GM23338 (cell line): Measurements from ENCODE around the gene PDE2A. TPM values are rescaled to one million over a fixed set of nuclear protein-coding genes. Genes with fewer than 3 reads are reported as not detected.

Source experiments
- ATAC-seq: fragments of 200-7000 bp; cut with Tn5 transposase; 3 replicates; pipeline ENCODE4 v1.9.1; 2020
- DNase-seq: peaks from one replicate; pipeline ENCODE4 v3.0.0-alpha.2; 2015; ENCODE audit warnings: low spot score
- H2AFZ ChIP-seq: fragments of 200-600 bp; sonication (generic); 2 replicates; pipeline ENCODE4 v1.8.0; 2016; ENCODE audit warnings: antibody characterized with exemption, mild to moderate bottlenecking, moderate library complexity
- H3F3A ChIP-seq: fragments of 200-600 bp; sonication (generic); replicated peaks from 2 replicates; pipeline ENCODE4 v1.8.0; 2017; ENCODE audit warnings: antibody characterized with exemption, mixed run types, low read depth
- H3K27ac ChIP-seq: fragments of 200-600 bp; sonication (generic); 2 replicates; pipeline ENCODE4 v1.6.1; 2016; ENCODE audit warnings: low read depth
- H3K27me3 ChIP-seq: fragments of 200-600 bp; sonication (generic); 2 replicates; pipeline ENCODE4 v1.8.0; 2016; ENCODE audit warnings: mild to moderate bottlenecking, mixed run types, moderate library complexity; ENCODE audit not compliant: insufficient read depth
- H3K36me3 ChIP-seq: fragments of 200-600 bp; sonication (generic); 2 replicates; pipeline ENCODE4 v1.8.0; 2016; ENCODE audit warnings: mild to moderate bottlenecking; ENCODE audit not compliant: insufficient read depth
- H3K4me1 ChIP-seq: fragments of 200-600 bp; sonication (generic); 2 replicates; pipeline ENCODE4 v1.8.0; 2016; ENCODE audit warnings: mild to moderate bottlenecking, moderate library complexity; ENCODE audit not compliant: insufficient read depth
- H3K4me2 ChIP-seq: fragments of 200-600 bp; sonication (generic); 2 replicates; pipeline ENCODE4 v1.7.1; 2017; ENCODE audit warnings: mixed run types
- H3K4me3 ChIP-seq: fragments of 200-600 bp; sonication (generic); 2 replicates; pipeline ENCODE4 v1.6.1; 2016; ENCODE audit warnings: mixed run types
- H3K79me2 ChIP-seq: fragments of 200-600 bp; sonication (generic); replicated peaks from 2 replicates; pipeline ENCODE4 v1.8.0; 2017; ENCODE audit warnings: mild to moderate bottlenecking; ENCODE audit not compliant: insufficient read depth
- H3K9me2 ChIP-seq: fragments of 200-600 bp; sonication (generic); 2 replicates; pipeline ENCODE4 v1.8.0; 2017; ENCODE audit not compliant: insufficient read depth
- H4K20me1 ChIP-seq: fragments of 200-600 bp; sonication (generic); replicated peaks from 2 replicates; pipeline ENCODE4 v1.8.0; 2017; ENCODE audit warnings: mild to moderate bottlenecking; ENCODE audit not compliant: insufficient read depth
- H3K27ac Mint-ChIP-seq: 2 replicates; pipeline ENCODE4 v1.8.0; 2020; ENCODE audit warnings: inconsistent platforms, mild to moderate bottlenecking, moderate library complexity, mixed read lengths
- H3K27me3 Mint-ChIP-seq: 3 replicates; pipeline ENCODE4 v1.8.0; 2022; ENCODE audit warnings: low read depth, mild to moderate bottlenecking, moderate library complexity, mixed read lengths, inconsistent platforms; ENCODE audit not compliant: insufficient read depth, poor library complexity
- H3K36me3 Mint-ChIP-seq: 3 replicates; pipeline ENCODE4 v1.8.0; 2021; ENCODE audit warnings: low read depth, mild to moderate bottlenecking, inconsistent platforms, moderate library complexity, mixed read lengths
- H3K4me1 Mint-ChIP-seq: 3 replicates; pipeline ENCODE4 v1.8.0; 2020; ENCODE audit warnings: mild to moderate bottlenecking, inconsistent platforms, mixed read lengths
- H3K4me3 Mint-ChIP-seq: 3 replicates; pipeline ENCODE4 v1.8.0; 2021; ENCODE audit warnings: moderate library complexity, mild to moderate bottlenecking, inconsistent platforms, mixed read lengths
- H3K9me3 Mint-ChIP-seq: 3 replicates; pipeline ENCODE4 v1.8.0; 2020; ENCODE audit warnings: moderate library complexity, mild to moderate bottlenecking, inconsistent platforms, mixed read lengths
- CREB1 ChIP-seq: fragments of 250-450 bp; sonication (Bioruptor Pico); IDR thresholded peaks from 2 replicates; pipeline ENCODE4 v1.5.0; 2020; ENCODE audit warnings: low read depth, mild to moderate bottlenecking, moderate library complexity
- EZH2 ChIP-seq: fragments of 200-600 bp; sonication (generic); IDR thresholded peaks from one replicate; pipeline ENCODE4 v1.8.0; 2017; ENCODE audit warnings: antibody characterized with exemption, mild to moderate bottlenecking, low read depth; ENCODE audit not compliant: unreplicated experiment
- EZH2phosphoT487 ChIP-seq: fragments of 200-600 bp; sonication (generic); IDR thresholded peaks from one replicate; pipeline ENCODE4 v1.8.1; 2018; ENCODE audit warnings: antibody characterized with exemption; ENCODE audit not compliant: unreplicated experiment
- NANOG ChIP-seq: IDR thresholded peaks from 2 replicates; pipeline ENCODE4 v1.6.1; 2016; ENCODE audit warnings: antibody characterized with exemption, borderline replicate concordance
- STAT1 ChIP-seq: IDR thresholded peaks from one replicate; pipeline ENCODE4 v1.6.1; 2016; ENCODE audit warnings: antibody characterized with exemption; ENCODE audit not compliant: unreplicated experiment
- polyA plus RNA-seq: library from polyadenylated mRNA; unstranded; fragments of >200 nt; fragmentation: Nextera tagmentation; extraction: Ambion mirVana; gene quantifications from 2 replicates; pipeline ENCODE4 v1.2.1, GENCODE V29; 2016
- total RNA-seq: library from RNA; depleted of rRNA; stranded (reverse); fragments of >200 nt; shearing (Covaris generic); gene quantifications from 2 replicates; pipeline ENCODE4 v1.2.3, GENCODE V29; 2014
- TF ChIP-seq, protein P1 (sequence below): IDR thresholded peaks from one replicate; pipeline ENCODE4 v1.6.1; 2018; ENCODE audit warnings: antibody characterized with exemption; ENCODE audit not compliant: unreplicated experiment
- TF ChIP-seq, protein P2 (sequence below): fragments of 250-450 bp; sonication (Bioruptor Pico); IDR thresholded peaks from 2 replicates; pipeline ENCODE4 v1.5.0; 2020; ENCODE audit warnings: mild to moderate bottlenecking, moderate library complexity

Gene PDE2A
- total and polyA plus RNA-seq, 2 experiments from 2014 or later: 4.3 to 16.2 TPM

DNA sequence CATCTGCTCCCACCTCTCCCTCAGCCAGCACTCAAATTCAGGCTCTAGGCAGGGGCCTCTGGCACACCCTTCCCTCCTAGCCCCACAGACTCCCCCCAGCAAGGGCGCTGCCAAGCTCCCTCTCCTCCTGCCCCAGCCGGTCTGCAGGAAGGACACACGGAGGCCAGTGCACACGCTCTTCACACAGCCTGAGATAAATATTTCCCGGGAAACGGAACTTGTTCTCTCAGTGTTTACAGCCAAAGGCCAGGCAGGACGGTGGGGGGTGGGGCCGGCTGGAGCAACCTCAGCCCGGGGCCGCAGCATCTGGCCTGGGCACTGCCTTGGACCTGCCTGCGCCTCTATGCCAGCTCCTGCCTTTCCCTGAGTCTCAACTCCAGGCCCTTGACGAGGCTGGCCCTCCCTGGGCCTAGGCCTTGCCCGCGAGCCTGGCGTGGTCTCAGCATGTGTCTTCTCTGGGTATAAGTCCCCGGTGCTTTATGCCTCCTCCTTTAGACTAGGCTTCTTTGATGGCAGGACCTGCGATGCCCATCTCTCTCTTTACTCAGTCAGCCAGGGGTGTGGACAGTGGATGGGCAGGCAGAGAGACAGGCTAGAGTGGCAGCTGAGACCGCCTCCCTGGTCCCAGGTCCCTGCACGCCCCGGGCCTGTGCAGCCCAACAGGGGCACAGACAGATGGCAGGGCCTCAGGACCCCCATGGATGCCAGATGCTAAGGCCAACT is 48.4 kb downstream of the PDE2A start:
- peaks cover 17% of the 10 kb centered on the region for H3K27me3 Mint-ChIP-seq
- no peak overlapping the region for H3K4me2 ChIP-seq
- H3K79me2 ChIP-seq: no peaks in the 10 kb centered on the region
- H3K36me3 ChIP-seq: no peaks in the 10 kb centered on the region
- H4K20me1 ChIP-seq: no peaks in the 10 kb centered on the region
- no peaks in the 10 kb centered on the region for H3K36me3 Mint-ChIP-seq
- ATAC-seq (peak; percentile 68), DNase-seq (peak; percentile 38)
- H2AFZ ChIP-seq: 0 out of 2 replicates have a peak overlapping the region, but pooled peaks have one; percentile 38
- no peak overlapping the region for H3K27ac ChIP-seq
- no peaks in the 10 kb centered on the region for H3F3A ChIP-seq
- no peaks in the 10 kb centered on the region for H3K9me3 Mint-ChIP-seq
- H3K4me1 Mint-ChIP-seq: peaks cover 7% of the 10 kb centered on the region
- no peaks in the 10 kb centered on the region for H3K4me1 ChIP-seq
- H3K4me3 ChIP-seq: no peak overlapping the region
- TF ChIP-seq NANOG (no peak), CREB1 (CRISPR knock-in tag) (no peak), STAT1 (no peak), EZH2phosphoT487 (no peak)
- TF ChIP-seq, protein P1, sequence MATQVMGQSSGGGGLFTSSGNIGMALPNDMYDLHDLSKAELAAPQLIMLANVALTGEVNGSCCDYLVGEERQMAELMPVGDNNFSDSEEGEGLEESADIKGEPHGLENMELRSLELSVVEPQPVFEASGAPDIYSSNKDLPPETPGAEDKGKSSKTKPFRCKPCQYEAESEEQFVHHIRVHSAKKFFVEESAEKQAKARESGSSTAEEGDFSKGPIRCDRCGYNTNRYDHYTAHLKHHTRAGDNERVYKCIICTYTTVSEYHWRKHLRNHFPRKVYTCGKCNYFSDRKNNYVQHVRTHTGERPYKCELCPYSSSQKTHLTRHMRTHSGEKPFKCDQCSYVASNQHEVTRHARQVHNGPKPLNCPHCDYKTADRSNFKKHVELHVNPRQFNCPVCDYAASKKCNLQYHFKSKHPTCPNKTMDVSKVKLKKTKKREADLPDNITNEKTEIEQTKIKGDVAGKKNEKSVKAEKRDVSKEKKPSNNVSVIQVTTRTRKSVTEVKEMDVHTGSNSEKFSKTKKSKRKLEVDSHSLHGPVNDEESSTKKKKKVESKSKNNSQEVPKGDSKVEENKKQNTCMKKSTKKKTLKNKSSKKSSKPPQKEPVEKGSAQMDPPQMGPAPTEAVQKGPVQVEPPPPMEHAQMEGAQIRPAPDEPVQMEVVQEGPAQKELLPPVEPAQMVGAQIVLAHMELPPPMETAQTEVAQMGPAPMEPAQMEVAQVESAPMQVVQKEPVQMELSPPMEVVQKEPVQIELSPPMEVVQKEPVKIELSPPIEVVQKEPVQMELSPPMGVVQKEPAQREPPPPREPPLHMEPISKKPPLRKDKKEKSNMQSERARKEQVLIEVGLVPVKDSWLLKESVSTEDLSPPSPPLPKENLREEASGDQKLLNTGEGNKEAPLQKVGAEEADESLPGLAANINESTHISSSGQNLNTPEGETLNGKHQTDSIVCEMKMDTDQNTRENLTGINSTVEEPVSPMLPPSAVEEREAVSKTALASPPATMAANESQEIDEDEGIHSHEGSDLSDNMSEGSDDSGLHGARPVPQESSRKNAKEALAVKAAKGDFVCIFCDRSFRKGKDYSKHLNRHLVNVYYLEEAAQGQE: no peak
- no peak overlapping the region for H3K4me3 Mint-ChIP-seq
- no peaks in the 10 kb centered on the region for H3K27me3 ChIP-seq
- no peak overlapping the region for H3K27ac Mint-ChIP-seq
- H3K9me2 ChIP-seq: no peaks in the 10 kb centered on the region

DNA sequence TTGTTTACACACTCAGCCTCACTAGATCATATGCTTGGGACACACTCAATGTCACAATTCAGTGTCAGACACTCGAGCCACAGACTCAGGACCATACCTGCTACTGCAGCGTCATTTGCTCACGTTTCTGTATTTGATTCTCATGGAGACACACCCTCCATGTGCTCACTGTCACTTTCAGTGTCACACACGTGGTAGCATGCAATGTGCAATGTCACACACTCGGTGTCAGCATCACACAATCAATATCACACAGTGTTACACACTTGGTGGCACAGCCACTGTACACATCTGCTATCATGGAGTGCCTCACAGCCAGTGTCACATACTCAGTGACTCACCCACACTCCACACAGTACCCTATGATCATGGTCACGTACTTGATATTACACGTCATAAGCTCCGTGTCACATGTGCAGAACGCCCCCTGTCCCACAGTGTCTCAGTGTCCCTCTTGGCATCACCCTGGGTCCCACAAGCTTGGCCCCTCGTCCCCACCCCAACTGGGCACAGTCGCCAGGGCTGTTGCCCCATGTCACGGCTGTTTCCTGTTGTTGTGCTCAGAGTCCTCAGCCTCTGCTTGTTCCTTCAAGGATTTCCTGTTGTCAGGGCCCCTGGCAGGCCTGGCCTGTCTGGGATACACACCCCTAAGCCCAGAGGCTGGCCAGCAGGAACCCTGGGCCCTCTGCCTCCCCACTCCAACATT is 49.6 kb downstream of the PDE2A start:
- ATAC-seq (no peak), DNase-seq (no peak)
- no peak overlapping the region for H3K27ac Mint-ChIP-seq
- Histone ChIP-seq H3K79me2 (no peaks in the 10 kb centered on the region), H3K36me3 (no peaks in the 10 kb centered on the region), H3K4me2 (no peak overlapping the region), H4K20me1 (no peaks in the 10 kb centered on the region), H3K4me1 (no peaks in the 10 kb centered on the region), H3K9me2 (no peaks in the 10 kb centered on the region), H3K27ac (no peak overlapping the region), H3K4me3 (no peak overlapping the region), H3K27me3 (no peaks in the 10 kb centered on the region), H2AFZ (no peak overlapping the region), H3F3A (no peaks in the 10 kb centered on the region)
- TF ChIP-seq NANOG (no peak), STAT1 (no peak), EZH2 (no peak)
- TF ChIP-seq, protein P2, sequence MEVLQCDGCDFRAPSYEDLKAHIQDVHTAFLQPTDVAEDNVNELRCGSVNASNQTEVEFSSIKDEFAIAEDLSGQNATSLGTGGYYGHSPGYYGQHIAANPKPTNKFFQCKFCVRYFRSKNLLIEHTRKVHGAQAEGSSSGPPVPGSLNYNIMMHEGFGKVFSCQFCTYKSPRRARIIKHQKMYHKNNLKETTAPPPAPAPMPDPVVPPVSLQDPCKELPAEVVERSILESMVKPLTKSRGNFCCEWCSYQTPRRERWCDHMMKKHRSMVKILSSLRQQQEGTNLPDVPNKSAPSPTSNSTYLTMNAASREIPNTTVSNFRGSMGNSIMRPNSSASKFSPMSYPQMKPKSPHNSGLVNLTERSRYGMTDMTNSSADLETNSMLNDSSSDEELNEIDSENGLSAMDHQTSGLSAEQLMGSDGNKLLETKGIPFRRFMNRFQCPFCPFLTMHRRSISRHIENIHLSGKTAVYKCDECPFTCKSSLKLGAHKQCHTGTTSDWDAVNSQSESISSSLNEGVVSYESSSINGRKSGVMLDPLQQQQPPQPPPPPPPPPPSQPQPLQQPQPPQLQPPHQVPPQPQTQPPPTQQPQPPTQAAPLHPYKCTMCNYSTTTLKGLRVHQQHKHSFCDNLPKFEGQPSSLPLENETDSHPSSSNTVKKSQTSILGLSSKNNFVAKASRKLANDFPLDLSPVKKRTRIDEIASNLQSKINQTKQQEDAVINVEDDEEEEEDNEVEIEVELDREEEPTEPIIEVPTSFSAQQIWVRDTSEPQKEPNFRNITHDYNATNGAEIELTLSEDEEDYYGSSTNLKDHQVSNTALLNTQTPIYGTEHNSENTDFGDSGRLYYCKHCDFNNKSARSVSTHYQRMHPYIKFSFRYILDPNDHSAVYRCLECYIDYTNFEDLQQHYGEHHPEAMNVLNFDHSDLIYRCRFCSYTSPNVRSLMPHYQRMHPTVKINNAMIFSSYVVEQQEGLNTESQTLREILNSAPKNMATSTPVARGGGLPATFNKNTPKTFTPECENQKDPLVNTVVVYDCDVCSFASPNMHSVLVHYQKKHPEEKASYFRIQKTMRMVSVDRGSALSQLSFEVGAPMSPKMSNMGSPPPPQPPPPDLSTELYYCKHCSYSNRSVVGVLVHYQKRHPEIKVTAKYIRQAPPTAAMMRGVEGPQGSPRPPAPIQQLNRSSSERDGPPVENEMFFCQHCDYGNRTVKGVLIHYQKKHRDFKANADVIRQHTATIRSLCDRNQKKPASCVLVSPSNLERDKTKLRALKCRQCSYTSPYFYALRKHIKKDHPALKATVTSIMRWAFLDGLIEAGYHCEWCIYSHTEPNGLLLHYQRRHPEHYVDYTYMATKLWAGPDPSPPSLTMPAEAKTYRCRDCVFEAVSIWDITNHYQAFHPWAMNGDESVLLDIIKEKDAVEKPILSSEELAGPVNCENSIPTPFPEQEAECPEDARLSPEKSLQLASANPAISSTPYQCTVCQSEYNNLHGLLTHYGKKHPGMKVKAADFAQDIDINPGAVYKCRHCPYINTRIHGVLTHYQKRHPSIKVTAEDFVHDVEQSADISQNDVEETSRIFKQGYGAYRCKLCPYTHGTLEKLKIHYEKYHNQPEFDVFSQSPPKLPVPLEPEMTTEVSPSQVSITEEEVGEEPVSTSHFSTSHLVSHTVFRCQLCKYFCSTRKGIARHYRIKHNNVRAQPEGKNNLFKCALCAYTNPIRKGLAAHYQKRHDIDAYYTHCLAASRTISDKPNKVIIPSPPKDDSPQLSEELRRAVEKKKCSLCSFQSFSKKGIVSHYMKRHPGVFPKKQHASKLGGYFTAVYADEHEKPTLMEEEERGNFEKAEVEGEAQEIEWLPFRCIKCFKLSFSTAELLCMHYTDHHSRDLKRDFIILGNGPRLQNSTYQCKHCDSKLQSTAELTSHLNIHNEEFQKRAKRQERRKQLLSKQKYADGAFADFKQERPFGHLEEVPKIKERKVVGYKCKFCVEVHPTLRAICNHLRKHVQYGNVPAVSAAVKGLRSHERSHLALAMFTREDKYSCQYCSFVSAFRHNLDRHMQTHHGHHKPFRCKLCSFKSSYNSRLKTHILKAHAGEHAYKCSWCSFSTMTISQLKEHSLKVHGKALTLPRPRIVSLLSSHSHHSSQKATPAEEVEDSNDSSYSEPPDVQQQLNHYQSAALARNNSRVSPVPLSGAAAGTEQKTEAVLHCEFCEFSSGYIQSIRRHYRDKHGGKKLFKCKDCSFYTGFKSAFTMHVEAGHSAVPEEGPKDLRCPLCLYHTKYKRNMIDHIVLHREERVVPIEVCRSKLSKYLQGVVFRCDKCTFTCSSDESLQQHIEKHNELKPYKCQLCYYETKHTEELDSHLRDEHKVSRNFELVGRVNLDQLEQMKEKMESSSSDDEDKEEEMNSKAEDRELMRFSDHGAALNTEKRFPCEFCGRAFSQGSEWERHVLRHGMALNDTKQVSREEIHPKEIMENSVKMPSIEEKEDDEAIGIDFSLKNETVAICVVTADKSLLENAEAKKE (CRISPR knock-in tag): no peak
- no peak overlapping the region for H3K4me3 Mint-ChIP-seq
- no peaks in the 10 kb centered on the region for H3K36me3 Mint-ChIP-seq
- no peaks in the 10 kb centered on the region for H3K9me3 Mint-ChIP-seq
- H3K4me1 Mint-ChIP-seq: no peaks in the 10 kb centered on the region; the same call in 1 of the 3 replicates
- peaks cover 9% of the 10 kb centered on the region for H3K27me3 Mint-ChIP-seq
